HCT116 (cell line): ENCODE data around the gene CDH4.

Experiments
- EZH2phosphoT487 ChIP-seq: fragments of 200-600 bp; IDR thresholded peaks from 2 replicates; pipeline ENCODE4 v1.6.1; 2018; ENCODE audit warnings: antibody characterized with exemption, borderline replicate concordance
- SRF ChIP-seq: IDR thresholded peaks from 2 replicates; pipeline ENCODE4 v1.6.1; 2012; ENCODE audit warnings: low read depth

GRCh38 chr20:61955668-61956395 lies 703.8 kb downstream of the CDH4 start:
- TF ChIP-seq SRF (no peak), EZH2phosphoT487 (no peak)
